Fibroblast of lung (primary cell): ENCODE measurements around the gene SIPA1L3. TPM values are rescaled to one million over a fixed set of nuclear protein-coding genes. Genes with fewer than 3 reads are reported as not detected.
"Not testable (repeated sequence)": the region's sequence is repeated elsewhere in the genome, so short reads cannot be mapped to it uniquely, and the experiment has no call there.

Experiments used
- DNase-seq, 2 donors: peaks; one replicate each; pipeline versions ENCODE4 v3.0.0 to v3.0.0-alpha.2; 2010; ENCODE audit warnings: low read depth in 2 of 2
- H2AFZ ChIP-seq: 2 replicates; pipeline ENCODE4 v1.5.1; 2012; ENCODE audit warnings: low read length, control low read depth, inconsistent platforms
- H3K27ac ChIP-seq: 2 replicates; pipeline ENCODE4 v1.5.1; 2011; ENCODE audit warnings: low read length, control low read depth; ENCODE audit not compliant: insufficient read depth
- H3K27me3 ChIP-seq: 2 replicates; pipeline ENCODE4 v1.5.1; 2011; ENCODE audit warnings: mild to moderate bottlenecking, low read length; ENCODE audit not compliant: control insufficient read depth, insufficient read depth
- H3K36me3 ChIP-seq: 2 replicates; pipeline ENCODE4 v1.5.1; 2011; ENCODE audit warnings: low read length; ENCODE audit not compliant: control insufficient read depth, insufficient read depth
- H3K4me1 ChIP-seq: 2 replicates; pipeline ENCODE4 v1.5.1; 2011; ENCODE audit warnings: low read length; ENCODE audit not compliant: control insufficient read depth, insufficient read depth; ENCODE audit errors: extremely low read depth
- H3K4me2 ChIP-seq: 2 replicates; pipeline ENCODE4 v1.5.1; 2011; ENCODE audit warnings: low read length, control low read depth; ENCODE audit not compliant: insufficient read depth; ENCODE audit errors: extremely low read depth
- H3K4me3 ChIP-seq, 4 experiments: fragments of 200-600 bp in 1 of 4; sonication (generic) in 1 of 4; replicated peaks in 1 of 4; 2 replicates each; pipeline ENCODE4 v1.5.1; 2011 to 2016; ENCODE audit warnings: low read length in 4 of 4, low read depth in 3 of 4, mild to moderate bottlenecking in 3 of 4, control low read depth in 2 of 4, inconsistent platforms in 1 of 4, mixed read lengths in 1 of 4; ENCODE audit not compliant: insufficient read depth in 1 of 4; ENCODE audit errors: control extremely low read depth in 1 of 4
- H3K79me2 ChIP-seq: 2 replicates; pipeline ENCODE4 v1.5.1; 2012; ENCODE audit warnings: mild to moderate bottlenecking, low read length, inconsistent platforms; ENCODE audit not compliant: control insufficient read depth, insufficient read depth
- H3K9ac ChIP-seq: 2 replicates; pipeline ENCODE4 v1.5.1; 2011; ENCODE audit warnings: mild to moderate bottlenecking, low read length, control low read depth; ENCODE audit not compliant: insufficient read depth
- H3K9me3 ChIP-seq: 2 replicates; pipeline ENCODE4 v1.5.1; 2012; ENCODE audit warnings: low read depth, low read length; ENCODE audit not compliant: control insufficient read depth, insufficient read depth
- H4K20me1 ChIP-seq: 2 replicates; pipeline ENCODE4 v1.5.1; 2011; ENCODE audit warnings: low read length; ENCODE audit not compliant: control insufficient read depth, insufficient read depth; ENCODE audit errors: extremely low read depth
- EZH2 ChIP-seq: IDR thresholded peaks from 2 replicates; pipeline ENCODE4 v1.5.1; 2012; ENCODE audit warnings: low read length, control low read depth, mild to moderate bottlenecking; ENCODE audit errors: missing control alignments
- polyA plus RNA-seq, 2 donors: library from polyadenylated mRNA; depleted of rRNA in 1 of 2; stranded (reverse) in 1 of 2; unstranded in 1 of 2; fragments of >200 nt; gene quantifications; 2 replicates each; pipeline ENCODE4 v1.2.1, GENCODE V29; 2011 to 2012; ENCODE audit warnings: missing spikeins in 1 of 2
- total RNA-seq: library from RNA; depleted of rRNA; stranded (reverse); fragments of >200 nt; gene quantifications from 2 replicates; pipeline ENCODE4 v1.2.1, GENCODE V29; 2014
- TF ChIP-seq, protein P1 (sequence below), 2 donors: IDR thresholded peaks in 1 of 2; conservative IDR thresholded peaks in 1 of 2; 1 replicate in 1 of 2; 2 replicates in 1 of 2; pipeline ENCODE4 v1.5.1; 2011 to 2012; ENCODE audit warnings: low read length in 2 of 2, control low read depth in 1 of 2, inconsistent platforms in 1 of 2, low read depth in 1 of 2, mild to moderate bottlenecking in 1 of 2

The SIPA1L3 gene
- total and polyA plus RNA-seq, 2 donors (not counting 1 experiment from before 2014, with no cell fraction given): 3.7 to 10.1 TPM

GRCh38 chr19:37920591-37921450 is 13.8 kb downstream of the SIPA1L3 start:
- TF ChIP-seq EZH2: no peak
- H4K20me1 ChIP-seq: no peaks in the 10 kb centered on the region
- H3K9ac ChIP-seq: no peak overlapping the region
- no peak for DNase-seq
- peaks cover 32% of the 10 kb centered on the region for H3K79me2 ChIP-seq
- H3K36me3 ChIP-seq: peaks cover 2% of the 10 kb centered on the region
- no peaks in the 10 kb centered on the region for H3K9me3 ChIP-seq
- no peak overlapping the region for H3K27ac ChIP-seq
- H3K4me1 ChIP-seq: no peaks in the 10 kb centered on the region
- H2AFZ ChIP-seq: no peak overlapping the region
- no peak overlapping the region for H3K4me3 ChIP-seq
- no peak overlapping the region for H3K4me2 ChIP-seq
- H3K27me3 ChIP-seq: no peaks in the 10 kb centered on the region

- not testable (repeated sequence) for H4K20me1 ChIP-seq, H3K36me3 ChIP-seq, DNase-seq, H2AFZ ChIP-seq, H3K9me3 ChIP-seq, H3K4me2 ChIP-seq, H3K4me3 ChIP-seq, H3K27me3 ChIP-seq, H3K9ac ChIP-seq, H3K27ac ChIP-seq, H3K4me1 ChIP-seq
- H3K79me2 ChIP-seq: peaks cover 28% of the 10 kb centered on the region
These were observed 17.6 kb downstream of the SIPA1L3 start for GRCh38 chr19:37924573-37924972.

DNA sequence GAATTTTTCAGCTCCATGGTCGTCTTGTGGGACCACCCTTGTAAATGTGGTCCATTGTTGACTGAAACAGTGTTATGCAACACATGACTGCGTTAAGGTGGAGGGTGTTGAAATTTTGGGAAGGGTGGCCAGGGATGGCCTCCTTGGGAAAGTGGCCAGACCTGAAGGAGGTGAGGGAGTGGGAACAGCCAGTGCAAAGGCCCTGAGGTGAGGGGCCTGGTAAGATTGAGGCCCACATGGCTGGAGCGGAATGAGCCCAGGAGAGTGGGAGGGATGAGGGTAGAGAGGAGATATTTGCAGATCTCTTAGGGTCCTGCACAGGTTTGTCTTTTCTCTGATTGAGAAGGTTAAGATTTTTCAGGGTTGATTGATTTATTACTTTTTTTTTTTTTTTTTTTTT is 18.2 kb downstream of the SIPA1L3 start:
- Histone ChIP-seq H3K9me3 (no peaks in the 10 kb centered on the region), H2AFZ (no peak overlapping the region), H3K9ac (no peak overlapping the region), H3K4me1 (no peaks in the 10 kb centered on the region), H3K36me3 (peaks cover 2% of the 10 kb centered on the region), H3K27ac (no peak overlapping the region), H3K79me2 (peaks cover 28% of the 10 kb centered on the region), H3K4me3 (no peak overlapping the region), H3K27me3 (no peaks in the 10 kb centered on the region), H3K4me2 (no peak overlapping the region), H4K20me1 (no peaks in the 10 kb centered on the region)
- no peak for DNase-seq
- TF ChIP-seq, protein P1, sequence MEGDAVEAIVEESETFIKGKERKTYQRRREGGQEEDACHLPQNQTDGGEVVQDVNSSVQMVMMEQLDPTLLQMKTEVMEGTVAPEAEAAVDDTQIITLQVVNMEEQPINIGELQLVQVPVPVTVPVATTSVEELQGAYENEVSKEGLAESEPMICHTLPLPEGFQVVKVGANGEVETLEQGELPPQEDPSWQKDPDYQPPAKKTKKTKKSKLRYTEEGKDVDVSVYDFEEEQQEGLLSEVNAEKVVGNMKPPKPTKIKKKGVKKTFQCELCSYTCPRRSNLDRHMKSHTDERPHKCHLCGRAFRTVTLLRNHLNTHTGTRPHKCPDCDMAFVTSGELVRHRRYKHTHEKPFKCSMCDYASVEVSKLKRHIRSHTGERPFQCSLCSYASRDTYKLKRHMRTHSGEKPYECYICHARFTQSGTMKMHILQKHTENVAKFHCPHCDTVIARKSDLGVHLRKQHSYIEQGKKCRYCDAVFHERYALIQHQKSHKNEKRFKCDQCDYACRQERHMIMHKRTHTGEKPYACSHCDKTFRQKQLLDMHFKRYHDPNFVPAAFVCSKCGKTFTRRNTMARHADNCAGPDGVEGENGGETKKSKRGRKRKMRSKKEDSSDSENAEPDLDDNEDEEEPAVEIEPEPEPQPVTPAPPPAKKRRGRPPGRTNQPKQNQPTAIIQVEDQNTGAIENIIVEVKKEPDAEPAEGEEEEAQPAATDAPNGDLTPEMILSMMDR (conservative IDR thresholded peaks at IDR 0.05 in 1 of 2, IDR thresholded peaks at IDR 0.05 in 1 of 2; ENCODE audit: low read depth in 1 of 2, low read length in 2 of 2): no peak
- TF ChIP-seq EZH2: no peak

DNA sequence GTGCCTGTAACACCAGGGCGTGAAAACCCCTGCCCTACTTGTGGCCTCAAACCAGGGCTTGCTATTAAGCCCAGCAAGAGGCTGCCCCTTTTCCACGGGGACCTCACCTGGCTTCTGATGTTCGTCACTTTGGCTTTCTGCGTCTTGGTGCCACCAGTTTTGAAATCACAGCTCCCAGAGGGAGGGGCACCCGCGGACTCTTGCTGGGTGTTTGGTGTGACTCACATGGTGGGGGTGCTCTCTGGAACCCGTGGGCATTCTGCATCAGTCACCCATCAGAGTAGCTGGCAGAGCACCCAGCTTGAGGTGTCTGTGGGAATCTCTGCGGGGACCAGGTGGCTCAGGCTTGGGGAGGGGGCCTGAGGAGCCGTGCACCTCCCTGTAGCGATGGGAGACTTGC is 19.2 kb downstream of the SIPA1L3 start:
- Histone ChIP-seq H3K36me3 (no peaks in the 10 kb centered on the region), H3K27ac (no peak overlapping the region), H4K20me1 (no peaks in the 10 kb centered on the region), H3K27me3 (no peaks in the 10 kb centered on the region), H3K4me2 (no peak overlapping the region), H3K4me1 (no peaks in the 10 kb centered on the region), H3K9ac (no peak overlapping the region), H3K9me3 (no peaks in the 10 kb centered on the region), H3K4me3 (no peak overlapping the region), H3K79me2 (peaks cover 30% of the 10 kb centered on the region), H2AFZ (no peak overlapping the region)
- no peak for DNase-seq
- TF ChIP-seq EZH2: no peak
- TF ChIP-seq, protein P1 (conservative IDR thresholded peaks at IDR 0.05 in 1 of 2, IDR thresholded peaks at IDR 0.05 in 1 of 2; ENCODE audit: low read depth in 1 of 2, low read length in 2 of 2): no peak
